Gastroesophageal sphincter (tissue), 3 donors: ENCODE results near the gene DCDC2.

ENCODE experiments used
- EP300 ChIP-seq: sonication (generic); formaldehyde crosslinking; IDR thresholded peaks from one replicate; pipeline ENCODE4 v1.6.1; 2017; ENCODE audit warnings: antibody characterized with exemption, mild to moderate bottlenecking
- POLR2A ChIP-seq, 2 donors: fragments of 450-650 bp; IDR thresholded peaks; one replicate each; pipeline ENCODE4 v1.6.1; 2017; ENCODE audit warnings: antibody characterized with exemption in 2 of 2, mild to moderate bottlenecking in 2 of 2, moderate library complexity in 1 of 2
- POLR2AphosphoS5 ChIP-seq: sonication (generic); formaldehyde crosslinking; IDR thresholded peaks from one replicate; pipeline ENCODE4 v1.6.1; 2017; ENCODE audit warnings: antibody characterized with exemption
- TF ChIP-seq, protein P1 (sequence below), 4 experiments: fragments of 200-600 bp in 2 of 4; fragments of 450-650 bp in 2 of 4; sonication (generic) in 1 of 4; IDR thresholded peaks; one replicate each; pipeline ENCODE4 v1.5.1; 2017 to 2019; ENCODE audit warnings: antibody characterized with exemption in 4 of 4, mild to moderate bottlenecking in 2 of 4, moderate library complexity in 2 of 4

- TF ChIP-seq POLR2A (IDR thresholded peaks at IDR 0.05) (no peak), POLR2AphosphoS5 (no peak), EP300 (no peak)
- TF ChIP-seq, protein P1, sequence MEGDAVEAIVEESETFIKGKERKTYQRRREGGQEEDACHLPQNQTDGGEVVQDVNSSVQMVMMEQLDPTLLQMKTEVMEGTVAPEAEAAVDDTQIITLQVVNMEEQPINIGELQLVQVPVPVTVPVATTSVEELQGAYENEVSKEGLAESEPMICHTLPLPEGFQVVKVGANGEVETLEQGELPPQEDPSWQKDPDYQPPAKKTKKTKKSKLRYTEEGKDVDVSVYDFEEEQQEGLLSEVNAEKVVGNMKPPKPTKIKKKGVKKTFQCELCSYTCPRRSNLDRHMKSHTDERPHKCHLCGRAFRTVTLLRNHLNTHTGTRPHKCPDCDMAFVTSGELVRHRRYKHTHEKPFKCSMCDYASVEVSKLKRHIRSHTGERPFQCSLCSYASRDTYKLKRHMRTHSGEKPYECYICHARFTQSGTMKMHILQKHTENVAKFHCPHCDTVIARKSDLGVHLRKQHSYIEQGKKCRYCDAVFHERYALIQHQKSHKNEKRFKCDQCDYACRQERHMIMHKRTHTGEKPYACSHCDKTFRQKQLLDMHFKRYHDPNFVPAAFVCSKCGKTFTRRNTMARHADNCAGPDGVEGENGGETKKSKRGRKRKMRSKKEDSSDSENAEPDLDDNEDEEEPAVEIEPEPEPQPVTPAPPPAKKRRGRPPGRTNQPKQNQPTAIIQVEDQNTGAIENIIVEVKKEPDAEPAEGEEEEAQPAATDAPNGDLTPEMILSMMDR (IDR thresholded peaks at IDR 0.05) = no peak
Observed at GRCh38 chr6:24322924-24323323, 34.9 kb downstream of the DCDC2 start.
